ENCODE measurements around the gene TNFAIP8. TPM values are rescaled to one million over a fixed set of nuclear protein-coding genes. Genes with fewer than 3 reads are reported as not detected.
A peak's percentile ranks its signal among the peaks of the same experiment; 100 is the strongest.
"Not testable (repeated sequence)": the region's sequence is repeated elsewhere in the genome, so short reads cannot be mapped to it uniquely, and the experiment has no call there.

TNFAIP8 gene
- total and polyA plus RNA-seq, 9 of the 15 experiments (the other 6 are each of a cell fraction or from before 2014, with no cell fraction given): 29.9 to 52.2 (median 44.8) TPM

DNA sequence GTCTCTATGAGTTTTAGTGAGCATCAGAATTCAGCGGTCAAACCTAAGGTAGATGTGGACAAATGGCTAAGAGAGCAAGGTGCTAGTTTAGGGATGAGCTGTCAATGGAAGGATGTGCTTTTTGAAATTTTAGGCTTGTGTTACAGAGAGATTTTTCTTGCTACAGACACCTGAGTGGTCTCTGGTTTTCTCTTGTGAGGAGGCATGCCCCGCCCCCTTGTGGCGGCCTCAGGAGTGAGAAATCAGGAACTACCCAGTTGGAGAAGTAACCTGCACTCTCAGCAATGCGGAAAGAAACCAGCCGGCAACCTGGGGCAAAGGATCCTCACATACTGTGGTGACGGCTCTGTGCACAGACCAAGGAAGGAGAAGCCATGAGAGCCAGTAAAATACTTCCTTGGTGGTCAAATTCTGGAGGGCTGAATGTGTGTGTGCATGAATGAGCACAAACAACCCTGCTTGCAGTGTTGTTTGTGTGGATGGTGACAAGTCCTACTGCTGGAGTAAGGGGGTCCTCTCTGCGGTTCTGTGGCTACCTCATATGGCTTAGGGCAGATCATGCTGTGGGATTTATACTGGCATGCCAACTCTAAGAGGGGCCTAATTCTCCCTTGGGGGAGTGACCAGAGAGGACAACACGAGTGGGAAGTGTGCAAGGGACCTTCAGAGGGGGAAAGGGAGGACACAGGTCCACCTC is 79.8 kb downstream of the TNFAIP8 start (continued):
- TF ChIP-seq MAFG (tag; conservative IDR thresholded peaks at IDR 0.05) (no peak), NRF1 (conservative IDR thresholded peaks at IDR 0.05 in 1 of 2, IDR thresholded peaks at IDR 0.05 in 1 of 2) (no peak)

- intact Hi-C loops (cut with micrococcal nuclease): loop anchor here (10.0 kb wide), 1 partner anchor 307 kb away; no protein-coding TSS in a partner anchor
- BruUV-seq (replicated peaks); H3K9me3 ChIP-seq (replicated peaks; ENCODE audit: control insufficient read depth, insufficient read depth, low read depth, low read length); H4K20me1 ChIP-seq (replicated peaks; ENCODE audit: control insufficient read depth, insufficient read depth, low read length); H3K9ac ChIP-seq (ENCODE audit: insufficient read depth in 1 of 2, low read depth in 2 of 2, low read length in 2 of 2); H3K27me3 ChIP-seq (ENCODE audit: control insufficient read depth in 2 of 2, insufficient read depth in 2 of 2, low read length in 2 of 2); H3K4me3 ChIP-seq; DNase-seq (ENCODE audit: extremely low read depth in 1 of 4, low spot score in 3 of 4); H3K4me2 ChIP-seq (ENCODE audit: insufficient read depth, low read length); H3K36me3 ChIP-seq (ENCODE audit: control insufficient read depth, insufficient read depth, low read length); CTCF ChIA-PET (ENCODE audit: low intra/inter-chr PET ratio); ATAC-seq; H3K79me2 ChIP-seq (ENCODE audit: control insufficient read depth, insufficient read depth, low read length); H3K27ac ChIP-seq (ENCODE audit: extremely low read depth, low read depth, low read length); in situ Hi-C loops (cut with MboI); H3K9me1 ChIP-seq (ENCODE audit: control insufficient read depth, insufficient read depth, low read length); FAIRE-seq: not testable (repeated sequence)
- 39% methylated on average over 3 of the region's 3 CpGs for WGBS (ENCODE audit: insufficient coverage, low coverage, missing lambda C conversion rate)
- Histone ChIP-seq H3K4me1 (replicated peaks in 1 of 2; ENCODE audit: control insufficient read depth in 2 of 2, insufficient read depth in 2 of 2, low read length in 2 of 2) (peaks cover 0 to 15% of the 10 kb centered on the region in 2 experiments; a peak in 4 of 5 replicates), H2AFZ (ENCODE audit: low read depth, low read length) (0 out of 2 replicates have a peak overlapping the region, but pooled peaks have one; percentile 92)
- POLR2A ChIA-PET: interaction anchor here (0.7 kb wide), 1 partner anchor 110 kb away, joined by 3 read pairs; no protein-coding TSS in a partner anchor
- 0 out of 2 replicates have a peak, but pooled peaks have one; percentile 61 for TF ChIP-seq LARP7 (IDR thresholded peaks at IDR 0.05)
- TF ChIP-seq, protein P1, sequence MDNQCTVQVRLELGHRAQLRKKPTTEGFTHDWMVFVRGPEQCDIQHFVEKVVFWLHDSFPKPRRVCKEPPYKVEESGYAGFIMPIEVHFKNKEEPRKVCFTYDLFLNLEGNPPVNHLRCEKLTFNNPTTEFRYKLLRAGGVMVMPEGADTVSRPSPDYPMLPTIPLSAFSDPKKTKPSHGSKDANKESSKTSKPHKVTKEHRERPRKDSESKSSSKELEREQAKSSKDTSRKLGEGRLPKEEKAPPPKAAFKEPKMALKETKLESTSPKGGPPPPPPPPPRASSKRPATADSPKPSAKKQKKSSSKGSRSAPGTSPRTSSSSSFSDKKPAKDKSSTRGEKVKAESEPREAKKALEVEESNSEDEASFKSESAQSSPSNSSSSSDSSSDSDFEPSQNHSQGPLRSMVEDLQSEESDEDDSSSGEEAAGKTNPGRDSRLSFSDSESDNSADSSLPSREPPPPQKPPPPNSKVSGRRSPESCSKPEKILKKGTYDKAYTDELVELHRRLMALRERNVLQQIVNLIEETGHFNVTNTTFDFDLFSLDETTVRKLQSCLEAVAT (IDR thresholded peaks at IDR 0.05): 0 out of 4 replicates have a peak, but pooled peaks of 1 of the 2 experiments have one; percentile 22
- TF ChIP-seq ZNF512 (tag; IDR thresholded peaks at IDR 0.05): peak; percentile 95
- 0 out of 2 replicates have a peak, but pooled peaks have one; percentile 19 for TF ChIP-seq NCOR1 (IDR thresholded peaks at IDR 0.05)
- peak in 1 of 2 experiments; percentile 14; a peak in 1 of 4 replicates for TF ChIP-seq HDAC1 (IDR thresholded peaks at IDR 0.05)
- peak in 1 of 2 experiments; percentile 59; a peak in 1 of 4 replicates for TF ChIP-seq NONO (IDR thresholded peaks at IDR 0.05; ENCODE audit: low read depth in 2 of 2, low read length in 1 of 2)
- TF ChIP-seq PHB2 (IDR thresholded peaks at IDR 0.05; ENCODE audit: low read depth): 0 out of 2 replicates have a peak, but pooled peaks have one; percentile 36
These were observed 82.2 kb downstream of the TNFAIP8 start for GRCh38 chr5:119437785-119438586.
